NK-92 (cell line): ENCODE data around the gene LRRC8C.
"Not testable (repeated sequence)": the region's sequence is repeated elsewhere in the genome, so short reads cannot be mapped to it uniquely, and the experiment has no call there.

Experiments
- DNase-seq: peaks from one replicate; lab custom pipeline; 2025; ENCODE audit not compliant: unreplicated experiment; lab: John Stamatoyannopoulos, UW

LRRC8C gene

DNA sequence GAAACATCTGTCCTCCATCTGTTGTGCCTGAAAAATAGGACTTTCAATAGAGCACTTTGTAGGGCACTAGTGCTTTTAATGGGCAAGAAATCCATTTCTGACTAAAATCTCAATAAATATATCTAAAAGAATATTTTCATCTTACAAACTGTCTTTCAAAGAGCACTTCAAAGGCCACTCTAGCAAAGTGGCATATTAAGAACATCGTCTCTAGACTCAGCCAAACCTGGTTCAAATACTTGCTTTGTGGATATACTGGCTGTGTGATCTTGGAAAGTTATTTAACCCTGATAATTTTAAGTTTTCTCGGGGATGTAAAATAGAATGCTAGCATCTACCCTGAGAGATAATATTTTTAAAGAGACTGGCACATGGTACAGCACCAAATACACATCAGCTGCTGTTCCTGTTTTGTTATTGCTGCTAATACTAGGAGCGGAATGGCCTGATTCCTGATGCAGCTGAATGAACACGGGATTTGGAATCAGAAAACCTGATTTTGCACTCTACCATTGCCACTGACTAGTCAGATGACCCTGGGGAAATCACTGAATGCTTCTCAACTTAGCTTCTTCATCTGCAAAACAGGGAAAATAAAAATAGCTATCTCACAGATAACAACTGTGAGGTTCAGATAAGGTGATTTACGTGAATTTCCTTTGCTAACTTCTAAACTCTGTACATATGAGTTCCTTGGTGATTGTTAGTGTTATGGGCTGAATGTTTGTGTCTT is 25.2 kb upstream of the LRRC8C start:
- no peak for DNase-seq

DNA sequence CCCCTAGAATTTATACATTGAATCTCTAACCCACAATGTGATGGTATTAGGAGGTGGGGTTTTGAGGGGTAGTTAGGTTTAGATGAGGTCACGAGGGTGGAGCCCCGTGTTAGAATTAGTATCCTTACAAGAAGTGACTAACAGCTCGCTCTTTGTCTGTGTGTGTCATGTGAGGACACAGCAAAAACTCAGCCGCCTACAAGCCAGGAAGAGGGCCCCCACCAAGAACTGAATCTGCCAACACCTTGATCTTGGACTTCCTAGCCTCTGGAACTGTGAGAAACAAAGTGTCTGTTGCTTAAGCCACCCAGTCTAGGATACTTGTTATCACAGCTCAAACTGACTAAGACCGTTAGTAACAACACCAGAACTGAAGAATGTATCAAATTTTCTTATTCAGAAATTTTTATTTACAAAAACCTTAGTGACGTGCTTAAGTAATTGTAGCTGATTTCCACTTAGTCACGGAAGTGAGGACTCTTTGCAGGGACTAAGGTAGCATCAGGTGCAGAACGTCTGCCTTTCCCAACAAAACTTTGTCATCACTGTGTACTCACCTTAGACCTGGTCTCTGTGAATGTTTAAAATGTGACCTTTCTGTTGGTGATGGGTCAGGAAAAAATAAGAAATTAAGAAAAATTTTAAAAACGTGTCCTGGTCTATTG is 24.5 kb upstream of the LRRC8C start:
- no peak for DNase-seq

DNA sequence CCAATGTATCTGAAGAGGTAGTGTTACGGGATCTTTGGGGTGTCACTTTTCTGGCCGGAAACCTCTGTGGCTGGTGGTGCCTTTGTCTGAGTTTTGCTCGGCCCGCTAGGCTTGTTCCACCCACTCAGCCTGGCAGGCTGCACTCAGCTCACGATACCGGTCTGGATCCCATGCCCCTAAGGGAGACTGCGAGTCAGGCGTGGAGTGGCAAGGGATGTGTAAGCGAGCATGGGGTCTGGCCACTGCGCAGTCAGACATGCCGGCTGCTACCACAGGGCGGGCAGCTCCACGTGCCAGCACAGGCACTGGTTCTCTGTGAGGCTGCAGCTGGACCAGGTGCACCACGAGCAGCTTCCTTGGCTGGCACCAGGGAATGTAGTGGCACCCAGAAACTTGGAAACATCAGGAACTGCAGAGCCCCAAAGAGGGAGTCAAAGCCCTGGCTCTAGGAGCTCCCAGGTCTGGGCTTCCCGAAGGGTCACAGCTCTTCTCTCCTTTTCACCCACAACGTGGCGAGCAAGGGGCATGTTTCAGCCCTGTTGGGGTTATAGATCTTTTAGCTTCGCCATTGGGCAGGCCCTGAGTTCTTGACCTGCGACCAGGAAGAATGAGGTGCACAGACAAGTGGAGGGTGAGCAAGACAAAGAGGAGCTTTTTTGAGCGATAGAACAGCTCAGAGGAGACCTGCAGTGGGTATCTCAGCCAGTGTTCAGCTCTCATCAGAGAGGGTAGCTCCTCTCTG is 23.8 kb upstream of the LRRC8C start:
- no peak for DNase-seq

DNA sequence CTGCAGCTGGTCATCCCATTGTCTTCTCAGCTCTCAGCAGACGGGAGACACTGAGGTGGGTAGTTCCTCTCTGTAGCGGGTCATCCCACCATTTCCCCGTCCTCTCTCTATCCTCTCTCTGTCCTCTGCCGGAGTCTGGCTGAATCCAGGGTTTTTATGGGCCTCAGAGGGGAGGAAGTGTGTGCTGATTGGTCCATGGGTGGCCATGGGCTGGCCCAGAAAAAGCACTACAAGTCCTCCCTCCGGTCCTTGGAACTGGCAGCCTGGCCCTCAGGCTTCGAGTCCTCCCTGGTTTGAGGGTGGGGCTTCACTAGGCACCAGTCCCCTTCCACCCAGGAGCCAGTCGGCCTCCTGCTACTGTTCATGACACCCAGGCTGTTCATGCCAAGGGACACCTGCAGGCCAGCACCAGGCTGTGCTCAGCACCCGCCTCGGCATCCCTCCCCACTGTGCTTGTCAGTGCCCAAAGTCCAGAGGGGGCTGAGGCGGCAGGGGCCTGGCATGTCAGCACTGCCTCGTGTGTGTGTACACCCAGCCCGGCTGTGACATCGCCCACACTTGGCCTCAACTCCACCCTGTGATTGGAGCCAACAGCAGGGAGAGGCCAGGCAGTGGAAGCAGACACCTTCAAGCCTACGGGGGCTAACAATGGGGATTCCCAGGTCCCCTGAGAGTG is 23.0 kb upstream of the LRRC8C start:
- no peak for DNase-seq

DNA sequence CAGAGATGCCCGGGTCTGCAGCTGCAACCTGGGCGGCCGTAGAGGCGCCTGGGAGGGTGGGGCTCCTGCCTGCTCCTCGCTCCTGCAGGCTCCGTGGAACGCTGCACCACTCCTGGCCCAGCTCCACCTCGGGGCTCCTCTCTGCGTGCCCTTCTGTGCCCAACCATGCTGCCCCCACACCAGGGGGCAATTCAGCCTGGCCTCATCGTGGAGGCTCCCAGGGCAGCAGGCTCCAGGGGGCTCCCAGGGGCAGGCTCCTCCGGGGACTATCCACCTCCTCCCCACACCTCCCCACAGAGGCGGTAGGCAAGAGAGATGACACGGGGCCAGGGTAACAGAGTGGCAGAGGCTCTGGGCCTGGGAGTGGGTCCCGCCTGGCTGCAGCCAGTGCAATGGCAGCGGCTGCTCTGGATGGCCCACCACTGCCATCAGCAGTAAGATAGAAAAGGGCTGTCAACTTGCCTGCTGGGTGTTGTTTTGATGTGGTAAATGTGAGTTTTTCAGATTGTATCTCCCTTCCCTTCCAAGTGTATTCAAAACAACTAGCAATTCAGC is 22.4 kb upstream of the LRRC8C start:
- DNase-seq = no peak

DNA sequence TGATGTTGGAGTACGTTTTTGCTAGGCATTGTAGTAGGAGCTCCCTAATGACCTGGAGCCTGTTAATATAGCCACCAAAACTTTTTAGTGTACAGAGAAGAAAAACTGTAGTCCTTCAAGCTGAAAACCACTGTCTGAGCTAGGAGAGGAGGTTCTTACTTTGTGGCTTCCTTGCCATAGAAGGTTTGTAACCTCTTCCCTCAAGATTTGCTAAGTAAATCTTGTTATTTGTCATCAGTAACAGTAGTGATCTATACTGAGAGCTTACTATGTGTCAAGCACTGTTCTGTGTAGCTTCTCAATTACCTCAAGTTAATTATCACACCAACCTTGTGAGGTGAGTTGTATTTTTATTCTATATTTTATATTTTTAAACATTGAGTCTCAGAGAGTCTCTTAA is 21.2 kb upstream of the LRRC8C start:
- DNase-seq = no peak

DNA sequence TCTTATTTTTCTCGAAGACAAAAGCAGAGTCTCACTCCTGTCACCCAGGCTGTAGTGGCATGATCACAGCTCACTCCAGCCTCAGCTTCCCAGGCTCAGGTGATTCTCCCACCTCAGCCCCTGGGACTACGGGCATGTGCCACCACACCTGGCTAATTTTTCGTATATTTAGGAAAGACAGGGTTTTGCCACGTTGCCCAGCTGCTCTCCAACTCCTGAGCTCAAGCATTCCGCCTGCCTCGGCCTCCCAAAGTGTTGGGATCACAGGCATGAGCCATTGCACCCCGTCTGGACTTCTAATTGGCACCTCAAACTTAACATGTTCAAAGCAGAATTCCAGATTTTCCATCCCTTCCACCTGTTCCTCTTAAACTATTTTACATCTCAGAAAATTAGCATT is 19.0 kb upstream of the LRRC8C start:
- no peak for DNase-seq

DNA sequence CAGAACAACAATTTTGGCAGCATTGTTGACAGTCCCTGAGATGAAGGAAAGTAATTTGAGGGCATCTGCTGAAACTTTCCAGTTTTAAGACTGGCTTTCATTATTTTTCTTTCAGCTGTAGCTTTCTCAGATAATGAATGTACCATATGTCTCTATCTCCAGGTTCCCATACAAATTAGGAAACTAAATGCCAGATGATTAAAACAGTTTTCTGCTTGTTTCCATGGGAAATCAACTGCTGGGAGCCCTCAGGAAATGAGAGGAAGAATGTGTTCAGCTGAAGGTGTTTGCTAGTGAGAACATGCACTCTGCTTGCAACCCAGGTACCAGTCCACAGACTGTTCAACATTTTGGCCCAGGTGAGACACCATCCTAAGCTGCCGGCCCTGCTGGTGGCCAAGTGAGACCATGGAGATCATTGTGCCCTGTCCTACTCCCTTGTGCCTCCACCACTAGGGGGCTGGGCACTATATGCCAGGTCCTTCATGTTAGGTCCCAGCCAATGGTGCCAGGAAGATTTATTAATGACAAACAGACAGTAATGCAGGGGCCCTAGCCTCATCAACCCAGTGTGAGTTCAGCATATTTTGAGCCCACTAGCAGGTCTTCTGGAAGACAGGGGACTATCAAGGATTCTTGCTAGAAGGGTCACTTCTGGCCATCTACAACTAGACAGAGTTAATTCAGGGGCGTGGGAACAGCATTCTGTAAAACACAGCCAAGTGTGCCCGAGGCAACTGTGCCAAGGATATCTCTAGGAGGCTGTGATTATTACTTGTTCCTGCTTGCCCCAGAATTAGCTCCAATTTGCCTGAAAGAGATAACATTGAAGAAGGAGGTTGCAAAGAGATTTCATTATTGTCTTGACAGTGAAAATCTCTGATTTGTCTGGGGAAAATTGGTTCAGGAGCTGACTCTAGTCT is 17.0 kb upstream of the LRRC8C start:
- DNase-seq = no peak

DNA sequence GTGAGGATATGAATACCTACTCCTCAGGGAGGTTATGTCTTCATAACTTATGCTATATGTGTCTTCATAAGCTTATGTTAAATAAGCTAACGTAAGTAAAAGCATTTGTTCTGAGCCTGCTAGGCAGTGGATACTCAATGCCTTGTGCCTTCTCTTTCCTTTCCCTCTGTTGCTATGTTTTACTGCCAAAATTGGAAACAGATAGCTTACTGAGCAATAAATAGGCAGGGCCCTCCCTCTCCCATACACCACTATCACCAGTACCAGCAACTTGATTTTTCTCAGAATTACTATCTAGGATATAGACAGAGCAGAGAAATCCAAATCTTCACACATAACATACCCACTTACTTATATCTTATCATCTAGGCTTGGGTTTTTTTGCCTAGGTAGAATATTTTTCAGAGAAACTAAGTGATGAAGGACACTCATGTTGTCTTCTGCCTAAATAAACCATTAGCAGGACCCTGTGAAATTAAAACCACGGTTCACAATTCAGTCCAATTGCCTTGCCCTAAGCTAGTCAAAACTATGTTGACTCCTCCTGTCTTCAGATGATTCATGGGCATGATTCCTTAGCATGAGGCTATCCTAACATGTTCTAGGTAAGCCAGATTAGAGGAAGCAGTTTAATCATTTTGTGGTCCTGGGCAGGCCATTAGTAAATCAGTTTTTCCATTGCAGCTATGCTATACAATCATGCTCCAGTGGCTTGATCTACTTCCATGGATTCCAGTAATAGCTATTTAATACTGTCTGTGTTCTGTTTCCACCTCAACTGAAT is 15.9 kb upstream of the LRRC8C start:
- DNase-seq = no peak

DNA sequence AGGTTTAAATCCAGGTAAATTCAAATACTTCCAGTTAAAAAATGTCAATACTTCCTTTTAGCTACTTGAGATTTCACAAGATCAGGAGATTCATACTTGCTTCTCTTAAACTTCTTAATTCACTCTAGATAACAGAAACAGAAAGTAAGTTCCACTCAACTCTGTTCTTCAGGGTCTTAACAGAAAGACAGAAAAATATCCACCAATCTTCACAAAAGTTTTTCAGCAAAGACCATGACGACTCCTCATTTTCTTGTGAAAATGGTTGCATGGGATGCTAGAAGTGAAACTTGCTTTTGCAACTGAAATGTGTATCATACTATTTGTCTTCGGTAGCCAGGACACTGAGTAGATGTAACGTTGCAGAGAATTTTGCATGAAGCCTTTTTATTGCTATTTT is 12.3 kb upstream of the LRRC8C start:
- no peak for DNase-seq

DNA sequence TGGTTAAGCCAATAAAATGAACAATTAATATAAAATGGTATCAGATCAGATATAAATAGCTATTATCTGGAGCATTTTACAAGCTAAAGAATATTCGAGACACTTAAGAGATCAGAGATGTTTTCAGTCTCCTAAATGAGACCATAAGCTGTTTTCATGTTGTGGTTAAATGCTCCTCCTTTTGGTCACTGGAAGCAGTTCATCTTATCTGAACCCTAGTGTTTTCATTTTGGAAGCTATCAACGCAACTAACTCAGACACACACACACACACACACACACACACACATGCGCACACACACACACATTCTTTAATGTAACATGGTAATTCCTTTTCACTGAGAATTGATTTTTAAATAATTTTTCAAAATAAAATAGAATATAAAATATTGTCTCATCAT is 10.0 kb upstream of the LRRC8C start:
- no peak for DNase-seq

DNA sequence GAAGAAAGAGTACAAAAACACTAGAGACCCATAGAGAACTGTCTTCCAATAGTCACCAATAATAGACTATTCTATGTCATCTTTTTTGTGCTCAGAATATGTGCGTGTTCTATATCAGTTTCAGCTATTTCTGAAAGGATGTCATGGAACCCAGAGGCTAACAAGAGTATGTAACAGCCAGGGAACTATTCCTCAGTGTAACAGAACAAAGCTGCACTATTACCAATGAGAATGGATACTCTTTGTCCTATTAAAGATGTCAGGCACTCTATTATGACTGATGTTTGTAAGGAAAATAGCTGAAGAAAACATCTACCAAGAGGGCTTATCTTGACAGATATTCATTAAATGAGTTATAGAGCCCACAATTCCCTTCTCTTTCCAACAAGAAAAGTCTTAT is 8.6 kb upstream of the LRRC8C start:
- DNase-seq = no peak

DNA sequence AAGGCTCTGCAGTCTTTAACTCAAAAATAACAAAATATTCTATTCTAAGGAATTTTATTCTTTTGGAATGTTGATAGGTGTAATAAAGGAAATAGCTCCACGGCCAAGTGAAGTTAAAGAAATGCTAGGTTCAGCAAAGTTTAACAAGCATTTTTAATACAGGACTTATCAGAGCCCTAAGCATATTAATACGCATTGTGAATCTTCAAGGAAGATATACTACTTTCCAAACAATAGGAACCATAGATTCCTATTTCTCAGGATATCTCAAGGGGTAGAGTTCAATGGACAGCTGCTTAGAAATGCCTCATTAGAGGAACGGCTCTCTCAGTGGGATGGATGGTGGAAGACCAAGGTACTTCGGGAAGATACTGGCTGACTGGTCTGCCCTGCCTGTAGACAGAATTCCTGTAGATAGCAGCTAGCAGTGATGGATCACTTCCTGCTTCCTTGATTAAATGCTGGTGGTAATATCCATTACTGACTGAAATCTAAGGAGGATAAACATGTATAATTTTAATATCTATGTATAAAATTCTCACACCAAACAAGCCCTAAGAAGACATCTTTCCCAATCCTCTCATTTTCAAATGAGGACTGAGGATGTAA is 8.1 kb upstream of the LRRC8C start:
- DNase-seq = no peak

DNA sequence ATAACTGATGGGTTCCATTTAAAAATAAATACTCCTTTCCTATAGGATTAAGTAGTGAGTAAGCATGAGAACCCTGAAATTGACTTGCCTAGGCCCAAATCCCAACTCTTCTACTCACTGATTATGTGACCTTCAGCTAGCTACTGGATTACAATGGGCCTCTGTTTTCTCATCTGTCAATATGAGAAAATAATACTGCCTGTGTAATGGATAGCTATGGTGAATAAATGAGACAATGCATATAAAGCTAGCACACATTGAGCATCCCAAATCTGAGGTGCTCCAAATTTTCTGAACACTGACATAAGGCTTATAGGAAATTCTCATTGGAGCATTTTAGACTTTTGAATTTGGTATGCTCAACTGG is 5.3 kb upstream of the LRRC8C start:
- no peak for DNase-seq

DNA sequence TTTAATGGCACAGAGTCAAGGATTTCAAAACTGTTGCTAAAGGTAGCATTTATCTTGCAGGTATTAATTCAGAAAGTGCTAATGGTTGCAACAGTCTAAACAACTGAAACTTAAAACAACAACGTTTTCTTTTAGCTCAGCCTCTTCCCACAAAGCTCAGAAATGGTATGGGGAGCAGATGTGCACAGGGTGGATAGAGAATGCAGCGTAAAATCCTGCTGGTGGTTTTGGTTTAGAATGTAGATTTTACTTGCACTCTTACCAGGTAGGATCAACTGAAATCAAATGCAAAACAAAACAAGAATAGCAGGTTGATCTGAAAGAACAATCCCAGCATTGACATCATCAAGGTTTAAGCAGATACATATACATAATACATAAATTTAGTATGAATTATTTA is 3.8 kb upstream of the LRRC8C start:
- DNase-seq = no peak

DNA sequence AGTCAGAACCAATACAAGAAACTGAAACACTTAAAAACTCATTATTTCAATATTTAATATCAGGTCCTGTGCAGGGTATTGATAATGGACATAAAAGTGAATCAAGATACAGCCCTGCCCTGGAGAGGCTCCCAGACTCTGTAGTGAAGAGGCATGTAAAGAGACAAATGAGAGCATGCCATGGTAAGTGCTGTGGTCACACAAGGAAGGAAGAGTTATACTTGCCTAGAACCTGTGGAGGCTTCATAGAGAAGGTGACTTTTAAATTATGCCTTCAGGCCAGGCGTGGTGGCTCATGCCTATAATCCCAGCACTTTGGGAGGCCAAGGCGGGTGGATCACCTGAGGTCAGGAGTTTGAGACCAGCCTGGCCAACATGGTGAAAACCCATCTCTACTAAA is 3.3 kb upstream of the LRRC8C start:
- DNase-seq = not testable (repeated sequence)

DNA sequence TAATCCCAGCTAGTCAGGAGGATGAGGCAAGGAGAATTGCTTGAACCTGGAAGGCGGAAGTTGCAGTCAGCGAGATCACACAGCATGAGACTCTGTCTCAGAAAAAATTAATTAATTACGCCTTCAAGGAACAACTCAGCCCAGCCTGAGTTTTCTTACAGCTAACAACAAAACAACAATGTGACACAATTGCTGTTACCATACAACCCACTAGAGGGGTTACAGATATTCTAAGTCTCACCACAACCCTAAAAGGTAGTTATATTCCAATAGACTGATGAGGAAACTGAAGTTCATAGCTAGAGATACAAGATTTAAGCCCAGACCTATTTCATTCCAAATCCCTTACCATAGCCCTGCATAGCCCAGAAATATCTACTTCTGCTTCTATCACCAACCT is 2.9 kb upstream of the LRRC8C start:
- DNase-seq = no peak

DNA sequence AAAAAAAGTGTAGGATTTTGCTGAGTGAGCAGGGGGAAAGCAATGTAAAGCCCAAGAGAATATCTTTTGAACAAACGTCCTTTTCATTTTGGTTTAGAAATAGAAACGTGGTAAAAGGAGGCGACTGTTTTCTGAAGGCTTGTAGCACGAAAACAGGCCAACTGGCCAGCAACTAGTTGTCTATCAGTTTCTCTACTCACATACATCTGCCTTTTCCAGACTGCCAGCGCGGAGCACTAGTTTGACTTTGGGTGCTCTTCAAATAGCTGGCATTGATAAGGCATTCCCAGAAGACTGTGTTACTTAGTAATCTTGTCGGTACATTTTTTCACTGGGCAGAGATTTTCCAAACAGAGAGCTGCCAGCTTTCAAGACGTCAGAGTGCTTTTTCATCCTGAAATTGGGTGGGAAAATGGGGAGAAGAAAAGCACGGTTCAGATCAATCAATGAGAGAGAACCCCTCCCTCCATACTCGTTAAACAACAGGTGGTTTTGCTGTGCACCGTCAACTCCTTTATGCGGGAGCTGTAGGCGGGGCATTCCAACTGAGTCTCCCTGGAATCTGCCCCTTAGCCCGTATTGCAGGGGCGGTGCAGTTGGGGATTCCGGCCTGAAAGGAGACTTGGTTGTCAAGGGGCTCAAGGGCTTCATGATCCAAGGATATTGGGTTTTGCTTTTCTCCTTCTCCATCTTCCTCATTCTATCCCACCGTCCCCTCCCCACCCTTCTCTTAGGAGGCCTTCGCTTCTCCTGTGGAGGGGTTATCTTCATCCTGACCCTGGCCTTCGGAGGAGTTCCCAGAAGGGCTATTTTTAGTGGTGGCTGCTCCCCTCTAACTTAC is 884 bp upstream of the LRRC8C start:
- DNase-seq = no peak
